Loucy (cell line): ENCODE results near the gene NFATC1.

Source experiments
- CTCF ChIP-seq: fragments of 200-600 bp; sonication (generic); conservative IDR thresholded peaks from 2 replicates; pipeline ENCODE4 v1.5.1; 2014; ENCODE audit warnings: mild to moderate bottlenecking, antibody characterized with exemption, low read length
- EZH2phosphoT487 ChIP-seq: fragments of 200-600 bp; IDR thresholded peaks from 2 replicates; pipeline ENCODE4 v1.6.1; 2018; ENCODE audit warnings: antibody characterized with exemption, mild to moderate bottlenecking, moderate library complexity, borderline replicate concordance

GRCh38 chr18:79406708-79407107 lies 11.0 kb downstream of the NFATC1 start:
- no peak for TF ChIP-seq CTCF
- TF ChIP-seq EZH2phosphoT487 = no peak
